Testis (tissue), 2 donors: Measurements from ENCODE around the gene KRT74.

ENCODE experiments used
- CTCF ChIP-seq, 3 experiments: fragments of 450-650 bp in 2 of 3; fragments of 200-600 bp in 1 of 3; sonication (generic) in 1 of 3; IDR thresholded peaks; one replicate each; pipeline ENCODE4 v1.5.1; 2016 to 2019; ENCODE audit warnings: antibody characterized with exemption in 3 of 3, mild to moderate bottlenecking in 2 of 3, moderate library complexity in 1 of 3
- POLR2A ChIP-seq: fragments of 450-650 bp; IDR thresholded peaks from one replicate; pipeline ENCODE4 v1.6.1; 2017; ENCODE audit warnings: antibody characterized with exemption, mild to moderate bottlenecking, moderate library complexity

GRCh38 chr12:52616680-52617402, 43.2 kb upstream of the KRT74 start:
- TF ChIP-seq POLR2A (no peak), CTCF (IDR thresholded peaks at IDR 0.05) (no peak)
